Cardiac muscle cell (in vitro differentiated cells and primary cell): ENCODE measurements around the gene NRAP. TPM values are rescaled to one million over a fixed set of nuclear protein-coding genes. Genes with fewer than 3 reads are reported as not detected.

Experiments
- DNase-seq, 2 donors: peaks; one replicate each; pipeline versions ENCODE4 v3.0.0 to v3.0.0-alpha.2; 2010 to 2017; ENCODE audit warnings: low read depth in 1 of 2, low spot score in 1 of 2
- H3K27ac ChIP-seq: fragments of 200-600 bp; sonication (generic); 2 replicates; pipeline ENCODE4 v1.5.1; 2016
- H3K27me3 ChIP-seq: fragments of 200-600 bp; sonication (generic); 2 replicates; pipeline ENCODE4 v1.6.0; 2016; ENCODE audit warnings: control low read depth
- H3K36me3 ChIP-seq: fragments of 200-600 bp; sonication (generic); 2 replicates; pipeline ENCODE4 v1.5.1; 2016; ENCODE audit warnings: control low read depth
- H3K4me1 ChIP-seq: fragments of 200-600 bp; sonication (generic); 2 replicates; pipeline ENCODE4 v1.8.1; 2017; ENCODE audit warnings: low read depth, mild to moderate bottlenecking, mixed run types
- H3K4me3 ChIP-seq: fragments of 200-600 bp; sonication (generic); 2 replicates; pipeline ENCODE4 v1.5.1; 2016; ENCODE audit warnings: mild to moderate bottlenecking
- H3K9me3 ChIP-seq: fragments of 200-600 bp; sonication (generic); 2 replicates; pipeline ENCODE4 v1.5.1; 2017; ENCODE audit warnings: low read depth, mild to moderate bottlenecking, control low read depth
- CTCF ChIP-seq: IDR thresholded peaks from 2 replicates; pipeline ENCODE4 v1.5.1; 2012; ENCODE audit warnings: low read depth, mild to moderate bottlenecking, low read length
- polyA plus RNA-seq: library from polyadenylated mRNA; unstranded; fragments of >200 nt; fragmentation: Nextera tagmentation; extraction: Ambion mirVana; gene quantifications from 2 replicates; pipeline ENCODE4 v1.2.1, GENCODE V29; 2016
- total RNA-seq: library from RNA; depleted of rRNA; stranded (reverse); fragments of >200 nt; gene quantifications from 2 replicates; pipeline ENCODE4 v1.2.3, GENCODE V29; 2016

Gene NRAP
- total and polyA plus RNA-seq, 2 experiments from 2014 or later = 0.11 to 0.12 TPM

GRCh38 chr10:113620936-113621335 is 42.9 kb downstream of the NRAP start:
- TF ChIP-seq CTCF = no peak
- no peaks in the 10 kb centered on the region for H3K4me1 ChIP-seq
- DNase-seq = no peak
- no peaks in the 10 kb centered on the region for H3K27me3 ChIP-seq
- H3K36me3 ChIP-seq = no peaks in the 10 kb centered on the region
- H3K4me3 ChIP-seq = no peak overlapping the region
- H3K27ac ChIP-seq = no peak overlapping the region
- no peaks in the 10 kb centered on the region for H3K9me3 ChIP-seq

GRCh38 chr10:113620511-113620910 is 43.3 kb downstream of the NRAP start:
- H3K4me1 ChIP-seq = no peaks in the 10 kb centered on the region
- DNase-seq = no peak
- H3K27me3 ChIP-seq = no peaks in the 10 kb centered on the region

GRCh38 chr10:113619401-113619800 is 44.4 kb downstream of the NRAP start:
- Histone ChIP-seq H3K27ac (no peak overlapping the region), H3K4me1 (no peaks in the 10 kb centered on the region), H3K36me3 (no peaks in the 10 kb centered on the region), H3K9me3 (no peaks in the 10 kb centered on the region), H3K4me3 (no peak overlapping the region), H3K27me3 (peaks cover 3% of the 10 kb centered on the region)
- TF ChIP-seq CTCF = no peak
- DNase-seq = no peak

More at GRCh38 chr10:113620511-113620910, 43.3 kb downstream of the NRAP start:
- no peak for TF ChIP-seq CTCF
- no peaks in the 10 kb centered on the region for H3K36me3 ChIP-seq
- H3K27ac ChIP-seq = no peak overlapping the region
- no peaks in the 10 kb centered on the region for H3K9me3 ChIP-seq
- no peak overlapping the region for H3K4me3 ChIP-seq

GRCh38 chr10:113618338-113618737 is 45.5 kb downstream of the NRAP start:
- H3K4me1 ChIP-seq = no peaks in the 10 kb centered on the region
- no peaks in the 10 kb centered on the region for H3K9me3 ChIP-seq
- H3K27ac ChIP-seq = no peak overlapping the region
- no peak for DNase-seq
- no peak overlapping the region for H3K4me3 ChIP-seq
- peaks cover 3% of the 10 kb centered on the region for H3K27me3 ChIP-seq
- TF ChIP-seq CTCF = no peak
- no peaks in the 10 kb centered on the region for H3K36me3 ChIP-seq

- no peak for DNase-seq
- H3K4me1 ChIP-seq = no peaks in the 10 kb centered on the region
- peaks cover 3% of the 10 kb centered on the region for H3K27me3 ChIP-seq
These were observed 46.8 kb downstream of the NRAP start for GRCh38 chr10:113617086-113617485.

More at GRCh38 chr10:113617086-113617485, 46.8 kb downstream of the NRAP start:
- Histone ChIP-seq H3K36me3 (no peaks in the 10 kb centered on the region), H3K4me3 (no peak overlapping the region), H3K9me3 (no peaks in the 10 kb centered on the region), H3K27ac (no peak overlapping the region)
- TF ChIP-seq CTCF = no peak
